Upper lobe of left lung (tissue), 6 donors: ENCODE data around the gene ATG7. TPM values are rescaled to one million over a fixed set of nuclear protein-coding genes. Genes with fewer than 3 reads are reported as not detected.

ENCODE experiments used
- ATAC-seq, 2 donors: fragments of 200-7000 bp; cut with Tn5 transposase; one replicate each; pipeline ENCODE4 v1.9.1; 2022; ENCODE audit warnings: mild to moderate bottlenecking in 2 of 2, moderate library complexity in 2 of 2; ENCODE audit not compliant: low FRiP score in 2 of 2
- DNase-seq, 2 donors: peaks; one replicate each; pipeline ENCODE4 v3.0.0-alpha.2; 2019 to 2020
- H3K27ac ChIP-seq, 4 donors: fragments of 200-600 bp; sonication (generic); one replicate each; pipeline ENCODE4 v1.5.1; 2016 to 2019
- H3K27me3 ChIP-seq, 4 donors: fragments of 200-600 bp; sonication (generic); one replicate each; pipeline ENCODE4 v1.5.1; 2017 to 2019
- H3K36me3 ChIP-seq, 4 donors: fragments of 200-600 bp; sonication (generic); one replicate each; pipeline ENCODE4 v1.5.1; 2016 to 2019
- H3K4me1 ChIP-seq, 4 donors: fragments of 200-600 bp; sonication (generic); one replicate each; pipeline ENCODE4 v1.5.1; 2018 to 2019
- H3K4me3 ChIP-seq, 4 donors: fragments of 200-600 bp; sonication (generic); one replicate each; pipeline ENCODE4 v1.5.1; 2017 to 2019; ENCODE audit warnings: mild to moderate bottlenecking in 2 of 4, moderate library complexity in 1 of 4
- H3K9me3 ChIP-seq, 4 donors: fragments of 200-600 bp; sonication (generic); one replicate each; pipeline ENCODE4 v1.5.1; 2018 to 2019
- CTCF ChIP-seq, 6 experiments: fragments of 450-650 bp in 4 of 6; fragments of 200-600 bp in 2 of 6; sonication (generic) in 2 of 6; IDR thresholded peaks; one replicate each; pipeline ENCODE4 v1.5.1; 2016 to 2019; ENCODE audit warnings: antibody characterized with exemption in 6 of 6
- EP300 ChIP-seq, 4 donors: sonication (generic); formaldehyde crosslinking; IDR thresholded peaks; one replicate each; pipeline ENCODE4 v1.5.1; 2017; ENCODE audit warnings: antibody characterized with exemption in 4 of 4, control low read depth in 2 of 4
- POLR2A ChIP-seq, 4 donors: fragments of 450-650 bp; IDR thresholded peaks; one replicate each; pipeline ENCODE4 v1.5.1; 2016 to 2017; ENCODE audit warnings: antibody characterized with exemption in 4 of 4, mild to moderate bottlenecking in 2 of 4
- POLR2AphosphoS5 ChIP-seq, 2 donors: sonication (generic); formaldehyde crosslinking; IDR thresholded peaks; one replicate each; pipeline ENCODE4 v1.5.1; 2017; ENCODE audit warnings: antibody characterized with exemption in 2 of 2
- whole genome bisulfite sequencing, 2 donors: methylation state at CpG; one replicate each; pipeline ENCODE4 v1.1.5; 2017 to 2018; 5-methylcytosine and 5-hydroxymethylcytosine counted together
- total RNA-seq, 6 donors: library from RNA; depleted of rRNA in 4 of 6; stranded (reverse); fragments of >200 nt in 4 of 6; gene quantifications; one replicate each; pipeline versions ENCODE4 v1.1.0 to v1.2.1, GENCODE V29; 2016 to 2021
- donor health status: DM: no; HTN: no; CAD: no; lungs with moderate emphysema.
- donor health status: DM: no; HTN: yes; CAD: no; lungs with severe emphysema.

Gene ATG7
- total RNA-seq, 6 donors from 2014 or later = 52.4 to 195 (median 74.1) TPM

GRCh38 chr3:11551036-11551435 lies 278.8 kb downstream of the ATG7 start:
- no peak for ATAC-seq
- H3K9me3 ChIP-seq = no peaks in the 10 kb centered on the region
- no peak for DNase-seq
- no peaks in the 10 kb centered on the region for H3K27me3 ChIP-seq
- WGBS, 2 donors = 69 to 75% methylated on average over 17 of the region's 17 CpGs
- no peak for TF ChIP-seq EP300 (IDR thresholded peaks at IDR 0.05)
- TF ChIP-seq POLR2AphosphoS5 (IDR thresholded peaks at IDR 0.05) = no peak
- no peak for TF ChIP-seq POLR2A (IDR thresholded peaks at IDR 0.05)
- no peak for TF ChIP-seq CTCF (IDR thresholded peaks at IDR 0.05)
- peak overlapping the region in 1 of 4 donors; percentile 14 for H3K27ac ChIP-seq
- H3K4me3 ChIP-seq = no peak overlapping the region
- peaks cover 21 to 42% (median 25%) of the 10 kb centered on the region in 4 donors for H3K4me1 ChIP-seq
- peaks cover 0 to 15% (median 7%) of the 10 kb centered on the region in 4 donors for H3K36me3 ChIP-seq

GRCh38 chr3:11552289-11553264 lies 280.4 kb downstream of the ATG7 start:
- H3K4me3 ChIP-seq = no peak overlapping the region
- peaks cover 0 to 27% (median 12%) of the 10 kb centered on the region in 4 donors for H3K36me3 ChIP-seq
- H3K27ac ChIP-seq = peak overlapping the region in 2 of 4 donors; percentile 6 to 75
- no peaks in the 10 kb centered on the region for H3K27me3 ChIP-seq
- H3K4me1 ChIP-seq = peaks cover 21 to 42% (median 31%) of the 10 kb centered on the region in 4 donors
- 90 to 92% methylated on average over 14 to 16 of the region's 16 CpGs for WGBS, 2 donors
- peak in 1 of 2 donors; percentile 52 for DNase-seq
- TF ChIP-seq CTCF (IDR thresholded peaks at IDR 0.05) (no peak), EP300 (IDR thresholded peaks at IDR 0.05) (no peak), POLR2A (IDR thresholded peaks at IDR 0.05) (no peak), POLR2AphosphoS5 (IDR thresholded peaks at IDR 0.05) (no peak)
- no peaks in the 10 kb centered on the region for H3K9me3 ChIP-seq
- no peak for ATAC-seq

- ATAC-seq = no peak
- peak overlapping the region; percentile 34 to 78 (median 65) for H3K27ac ChIP-seq
- TF ChIP-seq EP300 (IDR thresholded peaks at IDR 0.05) (no peak), POLR2AphosphoS5 (IDR thresholded peaks at IDR 0.05) (peak in 1 of 2 donors; percentile 32), CTCF (IDR thresholded peaks at IDR 0.05) (no peak)
- no peak for DNase-seq
- 56 to 57% methylated on average over 6 to 17 of the region's 17 CpGs for WGBS, 2 donors
- H3K9me3 ChIP-seq = no peaks in the 10 kb centered on the region
- H3K4me1 ChIP-seq = peaks cover 19 to 39% (median 31%) of the 10 kb centered on the region in 4 donors
- H3K4me3 ChIP-seq = no peak overlapping the region
- peaks cover 0 to 38% (median 18%) of the 10 kb centered on the region in 4 donors for H3K36me3 ChIP-seq
- no peaks in the 10 kb centered on the region for H3K27me3 ChIP-seq
Observed at GRCh38 chr3:11553436-11554235, 281.4 kb downstream of the ATG7 start.

GRCh38 chr3:11554236-11554610 lies 282.0 kb downstream of the ATG7 start:
- Histone ChIP-seq H3K36me3 (peaks cover 0 to 44% (median 22%) of the 10 kb centered on the region in 4 donors), H3K4me3 (no peak overlapping the region), H3K27me3 (no peaks in the 10 kb centered on the region), H3K27ac (peak overlapping the region; percentile 34 to 78 (median 65)), H3K4me1 (peaks cover 14 to 37% (median 31%) of the 10 kb centered on the region in 4 donors), H3K9me3 (no peaks in the 10 kb centered on the region)
- 70 to 89% methylated on average over 3 of the region's 3 CpGs for WGBS, 2 donors
- ATAC-seq = no peak
- TF ChIP-seq POLR2A (IDR thresholded peaks at IDR 0.05) = no peak
- TF ChIP-seq EP300 (IDR thresholded peaks at IDR 0.05) = no peak
- TF ChIP-seq CTCF (IDR thresholded peaks at IDR 0.05) = no peak
- no peak for TF ChIP-seq POLR2AphosphoS5 (IDR thresholded peaks at IDR 0.05)
- no peak for DNase-seq
